HG02588 (cell line): Measurements from ENCODE around the gene KMT2C.
"Not testable (repeated sequence)": the region's sequence is repeated elsewhere in the genome, so short reads cannot be mapped to it uniquely, and the experiment has no call there.

Source experiments
- ATAC-seq: cut with Tn5 transposase; IDR thresholded peaks from one replicate; pipeline ENCODE4 v1.9.1; 2021; ENCODE audit warnings: mild to moderate bottlenecking, moderate library complexity; ENCODE audit not compliant: unreplicated experiment

KMT2C gene

DNA sequence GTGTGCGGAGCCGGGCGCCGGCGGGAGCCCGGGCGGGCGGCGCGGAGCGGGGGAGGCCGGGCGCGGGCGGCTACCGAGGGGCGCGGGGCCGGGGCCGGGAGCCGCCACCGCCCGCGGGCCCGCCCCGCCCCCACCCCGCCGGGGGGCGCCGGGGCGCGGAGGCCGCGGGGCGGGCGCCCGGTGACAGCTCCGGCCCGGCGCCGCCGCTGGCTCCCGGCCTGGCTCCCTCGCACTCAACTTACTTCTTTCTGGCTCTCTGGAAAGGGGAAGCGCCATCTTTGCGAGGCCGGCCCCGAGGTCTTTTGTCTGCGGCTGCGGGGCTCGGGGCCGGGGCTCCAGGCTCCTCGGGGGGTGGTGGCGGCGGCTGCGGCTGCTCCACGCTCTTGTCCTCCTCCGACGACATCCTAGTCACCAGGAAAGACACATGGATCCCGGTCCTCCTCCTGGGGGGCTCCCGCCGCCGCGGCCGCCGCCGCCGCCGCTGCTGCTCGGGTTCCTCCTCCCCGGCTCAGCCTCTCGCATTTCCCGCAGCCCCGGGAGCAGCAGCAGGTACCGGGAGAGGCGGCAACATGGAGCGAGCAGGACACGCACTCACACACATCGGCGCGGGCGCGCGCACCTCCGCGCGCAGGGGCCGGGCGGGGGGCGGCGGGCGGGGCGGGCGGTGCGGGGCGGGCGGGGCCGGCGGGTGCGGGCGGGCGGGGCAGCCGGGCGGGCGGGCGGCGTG, at the start of gene KMT2C:
KMT2C (minus strand) TSS at position 620 of the 727 bp plus-strand sequence; CDS start at position 403, 217 bp downstream.
- peak; percentile 6 for ATAC-seq

DNA sequence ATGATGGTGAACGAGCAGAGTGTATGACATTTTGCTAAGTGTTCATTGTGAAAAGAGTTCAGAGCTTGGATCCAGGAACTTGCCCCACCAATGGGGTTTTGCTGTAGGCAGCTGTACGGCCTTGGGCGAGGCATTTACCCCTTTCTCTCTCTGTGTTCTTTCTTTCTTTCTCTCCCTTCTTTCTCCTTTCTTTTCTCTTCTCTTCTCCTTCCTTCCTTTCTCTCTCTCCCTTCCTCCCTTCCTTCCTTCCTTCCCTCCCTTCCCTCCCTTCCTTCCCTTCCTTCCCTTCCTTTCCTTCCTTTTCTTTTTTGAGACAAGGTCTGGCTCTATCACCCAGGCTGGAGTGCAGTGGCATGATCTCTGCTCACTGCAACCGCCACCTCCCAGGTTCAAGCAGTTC, 45.3 kb upstream of the KMT2C start:
- ATAC-seq, result no peak

DNA sequence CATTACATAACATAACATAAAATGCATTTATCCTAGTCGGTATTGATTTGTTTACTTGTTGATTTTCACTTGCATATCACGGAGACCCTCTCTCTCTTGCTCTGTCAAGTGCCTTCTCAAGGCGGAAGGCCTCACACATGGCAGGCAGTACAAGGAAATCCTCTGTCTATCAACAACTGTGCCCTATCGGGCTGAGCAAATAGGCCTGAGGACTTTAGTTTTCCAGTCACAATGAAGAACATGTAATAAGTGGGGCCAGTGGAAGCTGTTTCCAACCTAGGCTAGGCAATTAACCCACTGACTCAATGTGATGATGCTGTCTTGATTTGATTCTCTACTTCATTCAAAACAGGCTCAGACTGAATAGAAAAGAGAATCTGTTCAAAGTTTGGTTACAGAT, 44.9 kb upstream of the KMT2C start:
- no peak for ATAC-seq

DNA sequence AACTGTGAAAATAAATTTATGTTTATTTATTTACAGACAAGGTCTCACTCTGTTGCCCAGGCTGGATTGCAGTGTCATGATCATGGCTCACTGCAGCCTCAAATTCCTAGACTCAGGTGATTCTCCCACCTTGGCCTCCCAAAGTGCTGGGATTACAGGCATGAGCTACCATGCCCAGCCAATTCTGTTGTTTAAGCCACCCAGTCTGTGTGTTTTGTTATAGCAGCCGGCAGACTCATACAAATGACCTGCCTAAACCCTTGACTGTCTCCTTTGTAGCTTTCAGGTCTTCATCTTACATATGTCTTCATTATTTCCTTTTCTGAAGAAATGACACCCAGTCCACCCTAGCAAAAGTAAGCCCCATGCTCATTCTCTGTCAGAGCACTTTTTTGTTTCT, 43.8 kb upstream of the KMT2C start:
- ATAC-seq, result no peak

DNA sequence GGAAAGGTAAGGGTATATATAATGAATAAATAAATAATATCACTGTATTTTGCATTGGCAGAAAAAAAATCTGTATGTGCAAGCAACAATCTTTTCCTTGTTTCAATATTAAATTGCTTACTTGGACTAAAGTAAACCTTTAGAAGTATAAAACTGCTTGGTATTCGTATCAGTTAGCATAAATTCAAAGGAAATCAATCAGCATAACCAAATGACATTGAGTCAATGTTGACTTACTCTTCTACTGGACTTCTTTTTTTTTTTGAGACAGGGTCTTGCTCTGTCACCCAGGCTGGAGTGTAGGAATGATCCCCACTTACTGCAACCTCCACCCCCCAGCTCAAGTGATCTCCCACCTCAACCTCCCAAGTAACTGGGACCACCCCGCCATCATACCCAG, 42.3 kb upstream of the KMT2C start:
- no peak for ATAC-seq

DNA sequence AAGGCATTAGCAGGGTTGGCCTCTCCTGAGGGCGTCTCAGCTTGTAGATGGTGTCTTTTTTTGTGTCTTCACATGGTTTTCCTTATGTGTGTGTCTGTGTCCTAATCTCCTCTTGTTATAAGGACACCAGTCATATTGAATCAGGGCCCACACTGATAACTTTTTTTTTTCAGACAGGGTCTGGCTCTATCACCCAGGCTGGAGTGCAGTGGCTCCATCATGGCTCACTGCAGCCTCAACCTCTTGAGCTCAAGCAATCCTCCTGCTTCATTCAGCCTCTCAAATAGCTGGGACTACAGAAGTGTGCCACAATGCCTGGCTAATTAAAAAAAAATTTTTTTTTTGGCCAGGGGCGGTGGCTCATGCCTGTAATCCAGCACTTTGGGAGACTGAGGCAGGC, 41.3 kb upstream of the KMT2C start:
- ATAC-seq, result no peak

DNA sequence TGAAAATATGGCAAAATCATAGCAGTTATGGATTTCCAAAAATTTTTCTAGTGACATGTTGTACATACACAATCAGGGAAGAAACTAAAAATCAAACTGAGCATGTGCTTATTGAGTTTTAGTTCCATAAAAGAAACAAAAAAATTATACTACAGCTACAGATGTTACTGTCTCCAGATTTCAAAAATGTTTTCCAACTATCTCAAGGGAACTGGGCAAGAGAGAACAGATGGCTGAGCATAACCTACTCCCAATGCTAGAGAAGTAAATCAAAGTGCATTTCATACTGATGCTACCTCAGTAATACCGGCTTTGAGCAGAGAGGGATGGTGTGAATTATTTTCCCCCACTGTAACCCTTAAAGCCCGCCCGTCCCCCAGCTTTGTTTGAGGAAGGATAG, 40.7 kb upstream of the KMT2C start:
- ATAC-seq, result no peak

DNA sequence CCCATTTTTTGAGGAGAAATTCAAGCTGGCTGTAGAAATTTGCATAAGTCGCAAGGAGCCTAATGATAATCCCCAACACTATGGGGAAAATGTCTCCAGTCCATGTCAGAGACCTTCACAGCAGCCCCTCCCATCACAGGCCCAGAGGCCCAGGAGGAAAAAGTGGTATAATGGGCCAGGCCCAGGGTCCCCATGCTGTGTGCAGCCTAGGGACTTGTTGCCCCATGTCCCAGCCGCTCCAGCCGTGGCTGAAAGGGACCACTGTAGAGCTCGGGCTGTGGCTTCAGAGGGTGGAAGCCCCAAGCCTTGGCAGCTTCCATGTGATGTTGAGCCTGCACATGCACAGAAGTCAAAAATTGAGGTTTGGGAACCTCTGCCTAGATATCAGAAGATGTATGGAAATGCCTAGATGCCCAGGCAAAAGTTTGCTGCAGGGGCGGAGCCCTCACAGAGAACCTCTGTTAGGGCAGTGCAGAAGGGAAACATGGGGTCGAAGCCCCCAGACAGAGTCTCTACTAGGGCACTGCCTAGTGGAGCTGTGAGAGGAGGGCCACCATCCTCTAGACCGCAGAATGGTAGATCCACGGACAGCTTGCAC, 35.3 kb upstream of the KMT2C start:
- ATAC-seq, result not testable (repeated sequence)

DNA sequence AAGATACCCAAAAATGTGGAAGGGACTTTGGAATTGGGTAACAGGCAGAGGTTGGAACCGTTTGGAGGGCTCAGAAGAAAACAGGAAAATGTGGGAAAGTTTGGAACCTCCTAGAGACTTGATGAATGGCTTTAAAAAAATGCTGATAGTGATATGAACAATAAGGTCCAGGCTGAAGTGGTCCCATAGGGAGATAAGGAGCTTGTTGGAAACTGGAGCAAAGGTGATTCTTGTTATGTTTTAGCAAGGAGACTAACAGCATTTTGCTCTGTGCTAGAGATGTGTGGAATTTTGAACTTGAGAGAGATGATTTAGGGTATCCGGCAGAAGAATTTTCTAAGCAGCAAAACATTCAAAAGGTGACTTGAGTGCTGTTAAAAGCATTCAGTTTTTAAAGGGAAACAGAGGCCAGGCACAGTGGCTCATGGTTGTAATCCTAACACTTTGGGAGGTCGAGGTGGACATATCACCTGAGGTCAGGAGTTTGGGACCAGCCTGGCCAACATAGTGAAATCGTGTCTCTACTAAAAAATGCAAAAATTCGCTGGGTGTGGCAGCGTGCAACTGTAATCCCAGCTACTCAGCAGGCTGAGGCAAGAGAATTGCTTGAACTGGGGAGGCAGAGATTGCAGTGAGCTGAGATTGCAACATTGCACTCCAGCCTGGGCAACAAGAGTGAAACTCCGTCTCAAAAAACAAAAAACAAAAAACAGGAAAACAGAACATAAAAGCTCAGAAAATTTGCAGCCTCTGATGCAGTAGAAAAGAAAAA, 34.6 kb upstream of the KMT2C start:
- ATAC-seq, result not testable (repeated sequence)

DNA sequence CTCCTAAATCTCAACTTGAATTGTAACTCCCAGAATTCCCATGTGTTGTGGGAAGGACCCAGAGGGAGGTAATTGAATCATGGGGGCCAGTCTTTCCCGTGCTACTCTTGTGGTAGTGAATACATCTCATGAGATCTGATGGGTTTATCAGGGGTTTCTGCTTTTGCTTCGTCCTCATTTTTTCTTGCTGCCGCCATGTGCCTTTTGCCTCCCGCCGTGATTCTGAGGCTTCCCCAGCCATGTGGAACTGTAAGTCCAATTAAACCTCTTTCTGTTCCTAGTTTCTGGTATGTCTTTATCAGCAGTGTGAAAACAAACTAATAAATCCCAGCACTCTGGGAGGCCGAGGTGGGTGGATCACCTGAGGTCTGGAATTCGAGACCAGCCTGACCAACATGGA, 33.8 kb upstream of the KMT2C start:
- ATAC-seq, result not testable (repeated sequence)

DNA sequence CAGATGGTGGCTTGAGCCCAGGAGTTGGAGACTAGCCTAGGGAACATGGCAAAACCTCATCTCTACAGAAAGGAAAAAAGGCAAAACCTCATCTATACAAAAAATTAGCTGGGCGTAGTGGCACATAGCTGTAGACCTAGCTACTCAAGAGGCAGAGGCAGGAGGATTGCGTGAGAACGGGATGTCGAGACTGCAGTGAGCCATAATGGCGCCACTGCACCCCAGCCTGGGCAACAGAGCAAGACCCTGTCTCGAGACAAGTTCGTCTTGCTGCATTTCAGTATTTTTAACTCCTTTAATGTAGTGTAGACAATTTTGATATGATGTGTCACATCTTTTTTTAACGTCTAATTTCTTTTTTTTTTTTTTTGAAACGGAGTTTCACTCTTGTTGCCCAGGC, 31.4 kb upstream of the KMT2C start:
- no peak for ATAC-seq

DNA sequence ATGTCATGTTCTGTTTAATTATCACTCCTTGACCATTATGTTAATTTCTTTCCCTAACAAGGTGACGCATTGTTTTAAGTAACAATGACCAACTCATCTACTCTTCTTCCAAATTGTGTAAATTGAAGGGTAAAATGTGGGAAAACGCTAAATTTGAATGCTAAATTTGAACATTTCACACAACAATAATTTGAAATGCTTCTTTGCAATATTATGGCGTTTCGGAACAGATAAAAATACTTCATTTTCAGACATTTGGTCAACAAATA, 29.2 kb upstream of the KMT2C start:
- ATAC-seq, result no peak

DNA sequence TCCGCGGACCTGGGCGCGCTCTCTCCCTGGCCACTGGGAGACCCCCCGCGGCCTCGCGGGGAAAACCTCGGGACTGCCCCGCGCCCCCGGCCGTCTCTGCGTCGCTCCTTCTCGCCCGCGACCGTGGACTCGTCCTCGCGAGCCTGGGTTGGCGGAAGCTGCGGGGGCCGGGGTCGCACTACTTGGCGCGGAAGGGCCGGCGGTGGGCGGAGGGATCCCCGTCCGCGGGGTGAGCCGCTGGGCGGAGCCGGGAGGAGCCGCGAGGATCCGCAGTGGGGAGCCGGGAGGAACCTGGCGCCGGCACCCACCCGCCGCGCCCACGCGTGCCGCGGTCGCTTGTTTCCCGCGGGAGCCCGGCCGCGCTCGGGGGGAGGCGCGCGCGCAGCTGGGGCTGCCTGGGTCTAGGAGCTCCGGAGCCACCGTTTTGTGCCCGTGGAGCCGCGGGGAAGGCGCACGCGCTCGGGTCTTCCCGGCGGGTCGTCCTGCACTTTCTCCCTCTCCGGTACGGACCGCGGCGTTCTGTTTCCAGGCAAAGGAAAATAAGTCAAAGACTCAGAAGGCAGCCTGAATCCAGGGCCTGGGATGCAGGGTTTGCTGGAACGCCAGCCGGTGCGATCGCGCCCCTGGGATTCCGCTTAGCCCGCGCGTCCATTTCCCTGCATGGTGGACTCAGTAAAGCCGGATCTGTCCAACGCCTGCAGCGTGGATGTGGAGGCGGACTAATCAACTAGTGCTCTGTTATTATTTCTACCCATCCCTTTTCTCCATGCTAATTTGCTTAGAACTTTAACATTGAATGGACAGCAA, 28.7 kb upstream of the KMT2C start:
- peak; percentile 39 for ATAC-seq

DNA sequence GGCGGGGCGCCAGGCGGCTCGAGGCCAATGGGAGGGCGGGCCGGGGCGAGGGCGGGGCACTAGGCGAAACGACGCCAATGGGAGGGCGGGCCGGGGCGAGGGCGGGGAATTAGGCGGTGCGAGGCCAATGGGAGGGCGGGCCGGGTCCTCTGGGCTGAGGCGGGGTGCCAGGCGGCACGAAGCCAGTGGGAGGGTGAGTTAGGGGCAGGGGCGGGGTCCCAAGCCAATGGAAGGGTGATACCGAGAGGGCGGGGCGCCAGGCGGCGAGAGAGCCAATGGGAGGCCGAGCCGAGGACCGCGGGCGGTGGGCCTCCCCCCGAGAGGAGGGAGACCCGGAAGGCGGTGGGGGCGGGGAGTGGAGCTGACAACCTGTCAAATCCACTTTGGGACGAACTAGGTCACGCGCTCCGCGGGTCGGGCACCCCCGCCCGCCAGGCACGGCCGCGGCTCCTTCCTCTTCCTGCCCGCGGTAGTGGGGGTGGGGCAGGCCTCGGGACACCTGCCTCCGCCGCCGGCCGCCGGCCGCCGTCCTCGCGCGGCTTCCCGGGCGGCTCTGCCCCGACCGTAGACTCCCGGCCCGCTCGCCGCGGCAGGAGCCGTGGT, 28.0 kb upstream of the KMT2C start:
- ATAC-seq, result peak; percentile 88

DNA sequence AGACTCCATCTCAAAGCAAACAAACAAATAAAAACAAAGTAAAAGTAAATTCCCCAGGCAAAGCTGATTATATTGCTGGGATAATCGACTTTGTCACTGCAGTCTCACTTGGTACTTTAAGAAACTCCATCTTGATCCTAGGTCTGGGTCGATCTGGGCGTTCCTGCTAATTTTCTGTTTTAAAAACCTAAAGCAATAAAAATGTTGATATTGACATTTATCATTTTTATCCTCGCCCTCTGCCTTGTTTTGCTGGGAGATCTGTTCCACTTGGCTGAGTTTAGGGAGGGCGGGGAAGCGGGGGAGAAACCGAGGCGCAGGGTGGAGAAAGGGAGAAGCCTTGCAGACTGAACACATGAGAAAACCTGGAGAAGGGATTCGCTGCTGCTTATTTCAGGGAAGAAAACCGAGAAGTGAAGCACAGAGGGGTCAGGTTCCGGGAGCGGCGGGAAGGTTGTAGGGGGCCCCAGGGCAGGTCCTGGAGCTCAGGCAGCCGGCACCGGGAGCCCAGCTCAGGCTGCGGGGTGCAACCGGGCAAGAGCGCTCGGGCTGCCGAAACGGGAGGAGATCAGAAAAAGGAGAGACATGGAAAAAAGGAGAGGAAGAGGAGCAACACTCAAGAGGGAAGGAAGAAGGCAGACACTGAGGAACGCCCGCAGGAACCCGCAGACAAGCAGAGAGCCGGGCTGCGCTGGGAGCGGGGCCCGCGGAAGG, 27.3 kb upstream of the KMT2C start:
- peak; percentile 12 for ATAC-seq

DNA sequence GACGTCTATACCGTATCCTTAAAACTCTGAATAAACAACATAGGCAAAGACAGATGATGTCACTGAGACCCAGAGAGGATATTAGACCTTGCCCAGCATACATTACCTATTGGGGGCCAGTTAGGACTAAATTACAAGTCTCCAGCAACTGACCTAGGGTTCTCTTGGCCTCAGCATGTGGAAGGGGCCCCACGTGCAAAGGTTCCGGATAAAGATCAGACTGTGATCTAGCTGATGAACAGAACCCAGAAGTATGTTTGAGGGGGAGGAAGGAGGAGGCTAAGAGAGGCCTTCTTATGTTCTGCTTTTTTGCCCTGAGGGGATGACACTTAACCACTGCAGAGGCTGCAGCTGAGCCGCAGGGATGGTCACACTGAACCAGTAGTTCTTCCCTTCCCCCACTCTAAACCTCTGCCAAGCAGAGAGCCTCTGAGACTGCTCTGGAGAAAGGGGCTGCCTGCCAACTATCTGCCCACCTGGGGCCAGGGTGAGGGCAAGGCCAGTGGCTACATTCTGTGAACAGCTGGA, 24.0 kb upstream of the KMT2C start:
- ATAC-seq, result no peak

DNA sequence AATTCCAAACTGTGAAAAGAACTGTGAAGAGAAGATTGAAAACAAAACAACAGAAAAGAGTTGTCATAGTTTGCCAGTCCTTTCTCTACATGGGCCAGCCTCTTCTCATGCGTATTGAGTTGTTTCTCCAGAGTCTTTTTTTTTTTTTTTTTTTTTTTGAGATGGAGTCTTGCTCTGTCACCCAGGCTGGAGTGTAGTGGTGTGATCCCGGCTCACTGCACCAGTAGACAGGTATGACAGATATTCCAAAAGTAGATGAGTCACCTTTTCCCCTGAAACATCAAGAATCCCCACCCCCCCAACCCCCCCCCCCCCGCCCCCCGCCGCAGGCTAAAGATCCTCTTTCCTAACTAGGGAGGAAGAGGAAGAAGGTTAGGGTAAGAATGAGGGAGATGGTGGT, 15.6 kb upstream of the KMT2C start:
- ATAC-seq, result no peak

DNA sequence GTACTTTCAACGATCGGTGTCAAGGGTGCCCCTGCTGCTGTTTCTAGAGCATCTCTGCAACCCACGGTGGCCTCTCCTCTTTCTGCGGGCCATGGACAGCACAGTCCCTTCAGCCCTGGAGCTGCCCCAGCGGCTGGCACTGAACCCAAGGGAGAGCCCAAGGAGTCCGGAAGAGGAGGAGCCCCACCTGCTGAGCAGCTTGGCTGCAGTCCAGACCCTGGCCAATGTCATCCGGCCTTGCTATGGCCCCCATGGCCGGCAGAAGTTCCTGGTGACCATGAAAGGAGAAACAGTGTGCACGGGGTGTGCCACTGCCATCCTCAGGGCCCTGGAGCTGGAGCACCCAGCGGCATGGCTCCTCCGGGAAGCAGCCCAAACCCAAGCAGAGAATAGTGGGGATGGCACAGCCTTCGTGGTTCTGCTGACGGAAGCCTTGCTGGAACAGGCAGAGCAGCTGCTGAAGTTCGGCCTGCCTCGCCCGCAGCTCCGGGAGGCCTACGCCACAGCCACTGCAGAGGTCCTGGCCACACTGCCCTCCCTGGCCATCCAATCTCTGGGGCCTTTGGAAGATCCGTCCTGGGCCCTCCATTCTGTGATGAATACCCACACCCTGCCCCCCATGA, 9.7 kb upstream of the KMT2C start:
- not testable (repeated sequence) for ATAC-seq

DNA sequence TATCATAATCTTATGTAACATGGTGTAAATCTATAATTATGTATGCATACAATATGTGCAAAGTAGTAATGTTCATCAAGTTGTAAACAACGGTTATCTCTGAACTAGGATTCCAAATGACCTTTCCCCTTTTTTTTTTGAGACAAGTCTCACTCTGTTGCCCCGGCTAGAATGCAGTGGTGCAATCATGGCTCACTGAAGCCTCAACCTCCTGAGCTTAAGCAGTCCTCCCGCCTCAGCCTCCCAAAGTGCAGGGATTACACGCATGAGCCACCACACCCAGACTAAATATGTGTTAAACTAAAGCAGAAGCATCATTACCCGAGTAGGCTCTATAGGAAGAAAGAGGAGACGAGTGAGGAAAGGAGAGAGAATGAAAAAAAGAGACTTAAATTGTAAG, 7.8 kb upstream of the KMT2C start:
- no peak for ATAC-seq
